Trophoblast cell (in vitro differentiated cells and primary cell): ENCODE data around the gene C2orf81.

Experiments used
- DNase-seq, 2 donors: peaks; one replicate each; pipeline ENCODE4 v3.0.0-alpha.2; 2016
- H2AFZ ChIP-seq: 2 replicates; pipeline ENCODE4 v1.6.1; 2013; ENCODE audit warnings: low read length, moderate library complexity, mild to moderate bottlenecking; ENCODE audit not compliant: insufficient read depth, poor library complexity
- H2AK5ac ChIP-seq: 2 replicates; pipeline ENCODE4 v1.6.1; 2013; ENCODE audit warnings: mild to moderate bottlenecking, low read length
- H2BK120ac ChIP-seq: 2 replicates; pipeline ENCODE4 v1.6.1; 2013; ENCODE audit warnings: low read length, mild to moderate bottlenecking, moderate library complexity; ENCODE audit not compliant: insufficient read depth, poor library complexity
- H2BK12ac ChIP-seq: 2 replicates; pipeline ENCODE4 v1.6.1; 2013; ENCODE audit warnings: mild to moderate bottlenecking, low read length, moderate library complexity
- H2BK5ac ChIP-seq: 2 replicates; pipeline ENCODE4 v1.6.1; 2013; ENCODE audit warnings: low read length, low read depth, moderate library complexity, mild to moderate bottlenecking; ENCODE audit not compliant: poor library complexity
- H3K14ac ChIP-seq: 2 replicates; pipeline ENCODE4 v1.6.1; 2013; ENCODE audit warnings: mild to moderate bottlenecking, low read length
- H3K18ac ChIP-seq: 2 replicates; pipeline ENCODE4 v1.6.1; 2013; ENCODE audit warnings: mild to moderate bottlenecking, low read length
- H3K23ac ChIP-seq: 2 replicates; pipeline ENCODE4 v1.6.1; 2013; ENCODE audit warnings: low read length
- H3K27ac ChIP-seq: 2 replicates; pipeline ENCODE4 v1.5.1; 2013; ENCODE audit warnings: low read depth, mild to moderate bottlenecking, inconsistent platforms, low read length, moderate library complexity
- H3K27me3 ChIP-seq: 2 replicates; pipeline ENCODE4 v1.6.1; 2013; ENCODE audit warnings: inconsistent platforms, mild to moderate bottlenecking, low read length, moderate library complexity; ENCODE audit not compliant: insufficient read depth
- H3K36me3 ChIP-seq, 2 experiments: 1 replicate in 1 of 2; 2 replicates in 1 of 2; pipeline ENCODE4 v1.6.1; 2013; ENCODE audit warnings: low read length in 2 of 2, mild to moderate bottlenecking in 2 of 2, moderate library complexity in 1 of 2; ENCODE audit not compliant: insufficient read depth in 2 of 2, control insufficient read depth in 1 of 2
- H3K4ac ChIP-seq: 2 replicates; pipeline ENCODE4 v1.6.1; 2013; ENCODE audit warnings: low read depth, mild to moderate bottlenecking, low read length, moderate library complexity
- H3K4me1 ChIP-seq, 2 experiments: 1 replicate in 1 of 2; 2 replicates in 1 of 2; pipeline ENCODE4 v1.6.1; 2013; ENCODE audit warnings: low read length in 2 of 2, mild to moderate bottlenecking in 2 of 2, moderate library complexity in 1 of 2; ENCODE audit not compliant: insufficient read depth in 2 of 2, control insufficient read depth in 1 of 2
- H3K4me2 ChIP-seq: 2 replicates; pipeline ENCODE4 v1.6.1; 2013; ENCODE audit warnings: inconsistent platforms, mild to moderate bottlenecking, low read length, moderate library complexity
- H3K4me3 ChIP-seq: 2 replicates; pipeline ENCODE4 v1.5.1; 2013; ENCODE audit warnings: mild to moderate bottlenecking, low read depth, low read length, inconsistent platforms
- H3K79me1 ChIP-seq: one replicate; pipeline ENCODE4 v1.6.1; 2013; ENCODE audit warnings: low read length
- H3K79me2 ChIP-seq: 2 replicates; pipeline ENCODE4 v1.6.1; 2013; ENCODE audit warnings: low read length, mild to moderate bottlenecking; ENCODE audit not compliant: control insufficient read depth, insufficient read depth, poor library complexity
- H3K9ac ChIP-seq: 2 replicates; pipeline ENCODE4 v1.6.1; 2013; ENCODE audit warnings: mild to moderate bottlenecking, low read length
- H3K9me3 ChIP-seq: 2 replicates; pipeline ENCODE4 v1.6.1; 2013; ENCODE audit warnings: low read depth, mild to moderate bottlenecking, control low read depth, inconsistent platforms, low read length; ENCODE audit not compliant: insufficient read depth
- H4K12ac ChIP-seq: 2 replicates; pipeline ENCODE4 v1.6.1; 2013; ENCODE audit warnings: low read depth, mild to moderate bottlenecking, low read length, moderate library complexity
- H4K8ac ChIP-seq: 2 replicates; pipeline ENCODE4 v1.6.1; 2013; ENCODE audit warnings: low read depth, mild to moderate bottlenecking, low read length, moderate library complexity
- H4K91ac ChIP-seq: one replicate; pipeline ENCODE4 v1.6.1; 2013; ENCODE audit warnings: low read depth, mild to moderate bottlenecking, low read length, moderate library complexity
- WGBS: extraction: QIAGEN DNeasy Blood & Tissue Kit; methylation state at CpG from one replicate; pipeline ENCODE4 v1.1.7; 2013; ENCODE audit warnings: missing lambda C conversion rate; ENCODE audit not compliant: insufficient read length, insufficient coverage; ENCODE audit errors: extremely low coverage; 5-methylcytosine and 5-hydroxymethylcytosine counted together

C2orf81 gene

DNA sequence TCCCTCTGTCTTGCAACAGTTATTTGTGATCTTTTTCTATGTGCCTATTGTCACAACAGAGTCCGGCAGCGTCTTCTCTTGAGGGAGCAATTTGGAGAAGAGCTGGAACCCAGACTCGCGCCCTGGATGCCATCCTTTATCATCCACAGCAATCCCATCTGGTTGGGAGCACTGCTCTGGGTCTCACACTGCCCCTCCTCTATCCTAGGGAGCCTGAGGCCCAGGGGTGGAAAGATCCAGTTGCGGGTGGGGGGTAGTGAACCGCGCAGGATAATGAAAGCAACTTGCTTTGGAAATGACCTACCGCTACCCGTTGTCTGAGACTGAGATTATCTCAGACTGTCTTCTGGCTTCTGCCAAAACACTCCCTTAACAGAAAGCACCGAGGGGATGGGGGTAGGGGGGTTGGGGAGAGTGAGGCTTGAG lies 37.5 kb upstream of the C2orf81 start:
- peak overlapping the region; percentile 96 for H3K9ac ChIP-seq
- H3K18ac ChIP-seq, result peak overlapping the region; percentile 88
- H3K9me3 ChIP-seq, result peaks cover 3% of the 10 kb centered on the region
- no CpG with 5 or more reads among the region's 10 CpGs for WGBS
- peak overlapping the region; percentile 91 for H2AK5ac ChIP-seq
- H3K27me3 ChIP-seq, result no peaks in the 10 kb centered on the region
- H2BK120ac ChIP-seq, result peak overlapping the region; percentile 61
- no peak overlapping the region for H3K23ac ChIP-seq
- H3K4me1 ChIP-seq, result peaks cover 7 to 13% of the 10 kb centered on the region in 2 experiments
- DNase-seq, result no peak
- peaks cover 34% of the 10 kb centered on the region in 2 experiments for H3K36me3 ChIP-seq
- peak overlapping the region; percentile 91 for H4K91ac ChIP-seq
- peak overlapping the region; percentile 87 for H3K14ac ChIP-seq
- H3K4me3 ChIP-seq, result peak overlapping the region; percentile 80
- peak overlapping the region; percentile 96 for H3K4ac ChIP-seq
- peak overlapping the region; percentile 95 for H4K12ac ChIP-seq
- H2BK5ac ChIP-seq, result peak overlapping the region; percentile 51
- H3K79me1 ChIP-seq, result peaks cover 13% of the 10 kb centered on the region
- peak overlapping the region; percentile 61 for H2AFZ ChIP-seq
- peaks cover 10% of the 10 kb centered on the region for H3K79me2 ChIP-seq
- H2BK12ac ChIP-seq, result peak overlapping the region; percentile 26
- H3K4me2 ChIP-seq, result peak overlapping the region; percentile 78
- peak overlapping the region; percentile 83 for H4K8ac ChIP-seq
- peak overlapping the region; percentile 48 for H3K27ac ChIP-seq

DNA sequence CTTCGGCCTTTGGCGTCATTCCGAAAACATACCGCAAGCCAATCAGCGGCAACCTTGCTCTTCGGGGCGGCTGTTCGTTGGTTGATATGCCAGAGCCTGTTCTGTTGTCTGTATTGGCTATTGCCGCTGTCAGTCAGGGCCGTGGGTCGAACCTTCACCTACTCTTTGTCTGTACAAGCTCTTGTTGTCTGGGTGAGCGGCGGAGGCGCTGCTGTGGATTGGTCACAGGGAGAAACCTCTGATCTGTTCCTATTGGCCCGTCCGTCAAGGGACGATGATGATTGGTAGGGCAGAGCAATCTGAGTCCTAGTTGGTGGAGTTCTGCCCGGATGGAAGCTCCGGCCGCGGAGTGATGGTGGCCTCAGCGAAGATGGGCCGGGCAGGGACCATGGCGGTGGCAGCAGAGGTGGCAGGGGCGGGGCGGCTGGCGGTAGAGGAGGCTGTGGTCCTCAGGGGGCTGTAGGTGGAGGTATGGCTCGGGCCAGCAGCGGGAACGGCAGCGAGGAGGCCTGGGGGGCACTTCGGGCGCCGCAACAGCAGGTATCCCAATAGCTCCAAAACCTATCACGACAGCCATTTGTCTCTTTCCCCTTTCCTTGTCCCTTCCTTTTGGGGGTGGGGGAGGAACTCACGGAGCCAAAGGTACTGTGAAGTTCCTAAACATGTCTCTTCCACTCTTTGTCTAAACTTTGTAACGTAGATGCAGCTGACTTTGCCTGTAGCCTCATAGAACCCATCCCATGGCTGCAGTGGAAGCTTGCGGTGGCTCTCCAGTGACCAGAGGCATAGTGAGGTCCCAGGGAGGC lies 36.9 kb upstream of the C2orf81 start, which contains the start of gene WBP1:
WBP1 (plus strand) TSS at position 307 of the 806 bp plus-strand sequence; CDS start at position 472, 165 bp downstream.
- peak within 1 kb of the TSS; percentile 91 for H2AK5ac ChIP-seq
- H3K4me3 ChIP-seq, result peak within 1 kb of the TSS; percentile 80
- peaks cover 7 to 13% of the 10 kb centered on the region in 2 experiments for H3K4me1 ChIP-seq
- H3K9me3 ChIP-seq, result peaks cover 3% of the 10 kb centered on the region
- H3K27me3 ChIP-seq, result no peaks in the 10 kb centered on the region
- H3K9ac ChIP-seq, result peak within 1 kb of the TSS; percentile 96
- H3K36me3 ChIP-seq, result peaks cover 33 to 34% of the 10 kb centered on the region in 2 experiments
- peak within 1 kb of the TSS; percentile 98 for H3K27ac ChIP-seq
- WGBS, result no CpG with 5 or more reads among the region's 38 CpGs
- H3K23ac ChIP-seq, result no peak within 1 kb of the TSS
- peaks cover 13% of the 10 kb centered on the region for H3K79me1 ChIP-seq
- peak within 1 kb of the TSS; percentile 26 for H2BK12ac ChIP-seq
- H4K12ac ChIP-seq, result peak within 1 kb of the TSS; percentile 95
- peak within 1 kb of the TSS; percentile 87 for H4K8ac ChIP-seq
- peak within 1 kb of the TSS; percentile 88 for H3K18ac ChIP-seq
- DNase-seq, result peak; percentile 100
- peak within 1 kb of the TSS; percentile 86 for H3K4me2 ChIP-seq
- peak within 1 kb of the TSS; percentile 84 for H2BK5ac ChIP-seq
- H2BK120ac ChIP-seq, result peak within 1 kb of the TSS; percentile 67
- peak within 1 kb of the TSS; percentile 96 for H3K4ac ChIP-seq
- peak within 1 kb of the TSS; percentile 62 for H2AFZ ChIP-seq
- peak within 1 kb of the TSS; percentile 87 for H3K14ac ChIP-seq
- H3K79me2 ChIP-seq, result peaks cover 10% of the 10 kb centered on the region
- H4K91ac ChIP-seq, result peak within 1 kb of the TSS; percentile 91

DNA sequence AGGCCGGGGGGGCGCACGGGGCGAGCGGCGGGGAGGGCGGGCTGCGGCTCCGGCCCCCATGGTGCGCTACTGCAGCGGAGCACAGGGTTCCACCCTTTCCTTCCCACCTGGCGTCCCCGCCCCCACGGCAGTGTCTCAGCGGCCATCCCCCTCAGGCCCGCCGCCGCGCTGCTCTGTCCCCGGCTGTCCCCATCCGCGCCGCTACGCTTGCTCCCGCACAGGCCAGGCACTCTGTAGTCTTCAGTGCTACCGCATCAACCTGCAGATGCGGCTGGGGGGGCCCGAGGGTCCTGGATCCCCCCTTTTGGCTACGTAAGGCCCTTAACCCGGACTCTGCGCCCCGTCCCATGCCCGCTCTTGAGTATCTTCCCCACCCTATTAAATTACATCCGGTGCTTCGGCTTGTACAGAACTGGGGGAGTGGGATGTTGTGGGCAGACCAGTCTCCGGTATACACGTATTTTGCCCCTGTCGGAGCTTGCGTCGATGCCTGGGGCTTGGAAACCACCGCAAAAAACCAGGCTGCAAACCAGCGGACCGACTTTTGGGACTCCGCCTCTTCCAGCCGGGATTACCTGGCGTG lies 36.2 kb upstream of the C2orf81 start:
- Histone ChIP-seq H3K18ac (peak overlapping the region; percentile 73), H3K14ac (peak overlapping the region; percentile 87), H2AK5ac (peak overlapping the region; percentile 42), H2BK12ac (peak overlapping the region; percentile 1), H2BK5ac (peak overlapping the region; percentile 84), H4K8ac (peak overlapping the region; percentile 87), H3K79me2 (peaks cover 10% of the 10 kb centered on the region), H3K79me1 (peaks cover 13% of the 10 kb centered on the region), H4K12ac (peak overlapping the region; percentile 80), H3K27me3 (no peaks in the 10 kb centered on the region), H3K4me2 (peak overlapping the region; percentile 86), H2BK120ac (peak overlapping the region; percentile 67), H3K9me3 (peaks cover 3% of the 10 kb centered on the region), H3K23ac (no peak overlapping the region), H3K4ac (peak overlapping the region; percentile 18), H3K9ac (peak overlapping the region; percentile 87), H3K27ac (peak overlapping the region; percentile 98), H3K4me1 (peaks cover 7 to 13% of the 10 kb centered on the region in 2 experiments), H2AFZ (peak overlapping the region; percentile 62), H3K36me3 (peaks cover 26 to 29% of the 10 kb centered on the region in 2 experiments), H3K4me3 (peak overlapping the region; percentile 78), H4K91ac (peak overlapping the region; percentile 83)
- WGBS, result no CpG with 5 or more reads among the region's 46 CpGs
- DNase-seq, result peak; percentile 67 to 73

DNA sequence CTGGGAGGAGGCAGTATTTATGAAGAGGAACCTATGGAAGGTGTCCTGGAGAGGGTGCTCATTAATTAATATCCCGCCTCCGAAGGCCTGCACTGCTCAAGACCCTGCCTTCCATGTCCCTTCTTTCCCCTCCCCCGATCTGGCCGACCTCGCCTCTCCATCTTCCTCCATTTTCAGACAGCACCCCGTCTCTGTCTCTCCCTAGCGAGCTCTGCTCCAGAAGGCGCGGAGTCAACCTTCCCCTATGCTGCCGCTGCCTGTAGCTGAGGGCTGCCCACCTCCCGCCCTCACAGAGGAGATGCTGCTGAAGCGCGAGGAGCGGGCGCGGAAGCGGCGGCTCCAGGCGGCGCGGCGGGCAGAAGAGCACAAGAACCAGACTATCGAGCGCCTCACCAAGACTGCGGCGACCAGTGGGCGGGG lies 35.7 kb upstream of the C2orf81 start:
- peak overlapping the region; percentile 67 for H2BK120ac ChIP-seq
- no peaks in the 10 kb centered on the region for H3K27me3 ChIP-seq
- peak overlapping the region; percentile 78 for H3K4me3 ChIP-seq
- WGBS, result no CpG with 5 or more reads among the region's 27 CpGs
- H4K91ac ChIP-seq, result peak overlapping the region; percentile 87
- peak overlapping the region; percentile 76 for H3K14ac ChIP-seq
- H4K12ac ChIP-seq, result peak overlapping the region; percentile 22
- peaks cover 3% of the 10 kb centered on the region for H3K9me3 ChIP-seq
- peak overlapping the region; percentile 83 for H4K8ac ChIP-seq
- H3K79me2 ChIP-seq, result peaks cover 10% of the 10 kb centered on the region
- no peak for DNase-seq
- peak overlapping the region; percentile 3 for H2BK12ac ChIP-seq
- peaks cover 13% of the 10 kb centered on the region for H3K79me1 ChIP-seq
- peak overlapping the region; percentile 86 for H3K4me2 ChIP-seq
- peaks cover 7 to 13% of the 10 kb centered on the region in 2 experiments for H3K4me1 ChIP-seq
- peak overlapping the region; percentile 36 for H3K18ac ChIP-seq
- H2BK5ac ChIP-seq, result peak overlapping the region; percentile 32
- H3K23ac ChIP-seq, result no peak overlapping the region
- peak overlapping the region; percentile 50 for H3K9ac ChIP-seq
- peak overlapping the region; percentile 28 for H2AFZ ChIP-seq
- H2AK5ac ChIP-seq, result no peak overlapping the region
- H3K4ac ChIP-seq, result peak overlapping the region; percentile 72
- H3K27ac ChIP-seq, result peak overlapping the region; percentile 98
- H3K36me3 ChIP-seq, result peaks cover 21 to 24% of the 10 kb centered on the region in 2 experiments
